Ureter (tissue), 1 donor: ENCODE data around the gene MIB2. TPM values are rescaled to one million over a fixed set of nuclear protein-coding genes. Genes with fewer than 3 reads are reported as not detected.

Experiments
- total RNA-seq: library from RNA; stranded (reverse); gene quantifications from one replicate; pipeline ENCODE4 v1.2.4, GENCODE V29; 2023
- donor health status: DM: yes; HTN: yes; CAD: no.

Gene MIB2
- total RNA-seq, 1 donor from 2014 or later, result 64.5 TPM

Other genes starting within 250 kb of the MIB2 start
- gene AURKAIP1, start 240.3 kb upstream of the MIB2 start, total RNA-seq, result 102 TPM
- 259 TPM for gene CCNL2, start 216.2 kb upstream of the MIB2 start, total RNA-seq
- gene MRPL20, start 208.2 kb upstream of the MIB2 start, total RNA-seq, result 145 TPM
- gene ANKRD65, start 194.2 kb upstream of the MIB2 start, total RNA-seq, result 40.9 TPM
- gene VWA1, start 179.8 kb upstream of the MIB2 start, total RNA-seq, result 83.3 TPM
- 8.0 TPM for gene ATAD3C, start 165.8 kb upstream of the MIB2 start, total RNA-seq
- gene ATAD3B, start 143.7 kb upstream of the MIB2 start, total RNA-seq, result 42.6 TPM
- 26.3 TPM for gene ATAD3A, start 103.3 kb upstream of the MIB2 start, total RNA-seq
- gene TMEM240, start 74.9 kb upstream of the MIB2 start, total RNA-seq, result 2.9 TPM
- 116 TPM for gene SSU72, start 40.6 kb upstream of the MIB2 start, total RNA-seq
- 4.1 TPM for gene FNDC10, start 15.4 kb upstream of the MIB2 start, total RNA-seq
- 16.6 TPM for gene MMP23B, start 16.7 kb downstream of the MIB2 start, total RNA-seq
- 20.2 TPM for gene CDK11B, start 43.5 kb downstream of the MIB2 start, total RNA-seq
- gene SLC35E2B, start 77.3 kb downstream of the MIB2 start, total RNA-seq, result 42.8 TPM
- gene CDK11A, start 108.9 kb downstream of the MIB2 start, total RNA-seq, result 34.0 TPM
- gene NADK, start 163.0 kb downstream of the MIB2 start, total RNA-seq, result 80.3 TPM